ENCODE results near the gene UBE2I. TPM values are rescaled to one million over a fixed set of nuclear protein-coding genes. Genes with fewer than 3 reads are reported as not detected.

Gene UBE2I
- total RNA-seq, 2 donors from 2014 or later, result 58.2 to 110 TPM

- Histone ChIP-seq H3K9me3 (no peaks in the 10 kb centered on the region), H3K27ac (no peak overlapping the region), H3K4me3 (no peak overlapping the region), H3K36me3 (no peaks in the 10 kb centered on the region), H3K4me1 (replicated peaks) (no peaks in the 10 kb centered on the region), H3K27me3 (replicated peaks; ENCODE audit: insufficient read depth) (no peaks in the 10 kb centered on the region)
- intact Hi-C loops (cut with DNase I), result no loop called here
- 85% methylated on average over 46 of the region's 46 CpGs for WGBS
- TF ChIP-seq CTCF (IDR thresholded peaks at IDR 0.05), result no peak
- no peak for TF ChIP-seq POLR2AphosphoS5 (IDR thresholded peaks at IDR 0.05)
- TF ChIP-seq POLR2A (IDR thresholded peaks at IDR 0.05), result no peak
- no peak for DNase-seq (ENCODE audit: low spot score)
Observed at GRCh38 chr16:1374418-1375297, 65.2 kb downstream of the UBE2I start.

GRCh38 chr16:1375298-1375640 lies 65.8 kb downstream of the UBE2I start:
- Histone ChIP-seq H3K36me3 (no peaks in the 10 kb centered on the region), H3K4me3 (no peak overlapping the region), H3K27me3 (replicated peaks; ENCODE audit: insufficient read depth) (no peaks in the 10 kb centered on the region), H3K4me1 (replicated peaks) (no peaks in the 10 kb centered on the region), H3K9me3 (no peaks in the 10 kb centered on the region), H3K27ac (no peak overlapping the region)
- 93% methylated on average over 24 of the region's 24 CpGs for WGBS
- DNase-seq (ENCODE audit: low spot score), result no peak
- intact Hi-C loops (cut with DNase I), result no loop called here
- no peak for TF ChIP-seq POLR2A (IDR thresholded peaks at IDR 0.05)
- no peak for TF ChIP-seq POLR2AphosphoS5 (IDR thresholded peaks at IDR 0.05)
- no peak for TF ChIP-seq CTCF (IDR thresholded peaks at IDR 0.05)

GRCh38 chr16:1375741-1376410 lies 66.4 kb downstream of the UBE2I start:
- Histone ChIP-seq H3K27me3 (replicated peaks; ENCODE audit: insufficient read depth) (no peaks in the 10 kb centered on the region), H3K9me3 (no peaks in the 10 kb centered on the region), H3K27ac (no peak overlapping the region), H3K4me1 (replicated peaks) (no peaks in the 10 kb centered on the region), H3K4me3 (no peak overlapping the region), H3K36me3 (no peaks in the 10 kb centered on the region)
- TF ChIP-seq POLR2A (IDR thresholded peaks at IDR 0.05), result no peak
- intact Hi-C loops (cut with DNase I), result no loop called here
- WGBS, result 96% methylated on average over 17 of the region's 19 CpGs
- no peak for DNase-seq (ENCODE audit: low spot score)

Other genes starting within 250 kb of the UBE2I start
- 1 to 10 TPM; 1.1 to 1.8 TPM for gene SSTR5, start 236.9 kb upstream of the UBE2I start, total RNA-seq
- gene C1QTNF8, start 213.4 kb upstream of the UBE2I start, total RNA-seq, result under 1 TPM in 1 of 2 donors, not detected in 1; 0.34 TPM
- 100 to 1,000 TPM in 1 of 2 donors, 10 to 100 TPM in 1; 32.5 to 111 TPM for gene CACNA1H, start 156.5 kb upstream of the UBE2I start, total RNA-seq
- not detected for gene TPSG1, start 84.4 kb upstream of the UBE2I start, total RNA-seq
- gene TPSB2, start 79.5 kb upstream of the UBE2I start, total RNA-seq, result 10 to 100 TPM; 31.8 to 78.7 TPM
- 10 to 100 TPM; 17.7 to 33.6 TPM for gene TPSAB1, start 68.9 kb upstream of the UBE2I start, total RNA-seq
- 1 to 10 TPM in 1 of 2 donors, under 1 TPM in 1; 0.82 to 1.9 TPM for gene TPSD1, start 53.6 kb upstream of the UBE2I start, total RNA-seq
- gene BAIAP3, start 24.0 kb downstream of the UBE2I start, total RNA-seq, result 10 to 100 TPM; 12.1 to 41.6 TPM
- 100 to 1,000 TPM; 108 to 148 TPM for gene TSR3, start 42.2 kb downstream of the UBE2I start, total RNA-seq
- 100 to 1,000 TPM in 1 of 2 donors, 10 to 100 TPM in 1; 99.6 to 132 TPM for gene GNPTG, start 42.3 kb downstream of the UBE2I start, total RNA-seq
- gene UNKL, start 105.1 kb downstream of the UBE2I start, total RNA-seq, result 10 to 100 TPM; 32.6 to 96.7 TPM
- 10 to 100 TPM; 12.3 to 24.0 TPM for gene UQCC4, start 111.1 kb downstream of the UBE2I start, total RNA-seq
- gene PERCC1, start 121.4 kb downstream of the UBE2I start, total RNA-seq, result 10 to 100 TPM; 26.0 to 45.2 TPM
- gene CCDC154, start 134.9 kb downstream of the UBE2I start, total RNA-seq, result 1 to 10 TPM in 1 of 2 donors, not detected in 1; 5.7 TPM
- gene CLCN7, start 165.4 kb downstream of the UBE2I start, total RNA-seq, result 100 to 1,000 TPM in 1 of 2 donors, 10 to 100 TPM in 1; 51.9 to 108 TPM
- 1 to 10 TPM in 1 of 2 donors, not detected in 1; 2.2 TPM for gene PTX4, start 179.3 kb downstream of the UBE2I start, total RNA-seq
- gene TELO2, start 183.7 kb downstream of the UBE2I start, total RNA-seq, result 10 to 100 TPM; 35.1 to 53.5 TPM
- gene TMEM204, start 224.0 kb downstream of the UBE2I start, total RNA-seq, result 10 to 100 TPM; 20.7 to 33.9 TPM

All from prostate gland (tissue), 2 donors.